Stimulated activated naive CD4-positive, alpha-beta T cell treated with Interleukin-2 at 50 U/mL for 16 hours (primary cell): ENCODE data around the gene TIFAB.

Experiments used
- DNase-seq: peaks from one replicate; lab custom pipeline; 2025; lab: John Stamatoyannopoulos, UW

TIFAB gene

GRCh38 chr5:135442431-135443160 is 9.6 kb downstream of the TIFAB start:
- DNase-seq, result no peak

GRCh38 chr5:135441919-135442318 is 10.2 kb downstream of the TIFAB start:
- DNase-seq, result no peak

GRCh38 chr5:135441350-135441831 is 10.8 kb downstream of the TIFAB start:
- no peak for DNase-seq

GRCh38 chr5:135440916-135441315 is 11.2 kb downstream of the TIFAB start:
- no peak for DNase-seq

- no peak for DNase-seq
These were observed 12.6 kb downstream of the TIFAB start for GRCh38 chr5:135439231-135440205.

- no peak for DNase-seq
These were observed 13.4 kb downstream of the TIFAB start for GRCh38 chr5:135438636-135439221.

- DNase-seq, result no peak
These were observed 14.2 kb downstream of the TIFAB start for GRCh38 chr5:135437796-135438560.

GRCh38 chr5:135437422-135437795 is 14.7 kb downstream of the TIFAB start:
- no peak for DNase-seq

- no peak for DNase-seq
These were observed 15.2 kb downstream of the TIFAB start for GRCh38 chr5:135436951-135437418.

GRCh38 chr5:135435467-135436330 is 16.5 kb downstream of the TIFAB start:
- no peak for DNase-seq

- DNase-seq, result no peak
These were observed 17.3 kb downstream of the TIFAB start for GRCh38 chr5:135434591-135435466.

- DNase-seq, result no peak
These were observed 18.3 kb downstream of the TIFAB start for GRCh38 chr5:135433681-135434426.

- DNase-seq, result no peak
These were observed 20.0 kb downstream of the TIFAB start for GRCh38 chr5:135432113-135432512.

- no peak for DNase-seq
These were observed 22.1 kb downstream of the TIFAB start for GRCh38 chr5:135430135-135430437.

- no peak for DNase-seq
These were observed 22.6 kb downstream of the TIFAB start for GRCh38 chr5:135429301-135430134.

- DNase-seq, result no peak
These were observed 23.6 kb downstream of the TIFAB start for GRCh38 chr5:135428586-135428985.

- DNase-seq, result no peak
These were observed 25.8 kb downstream of the TIFAB start for GRCh38 chr5:135426102-135427082.
